Lower leg skin (tissue), 3 donors: ENCODE measurements around the gene ATF6.

Source experiments
- POLR2A ChIP-seq, 2 donors: fragments of 450-650 bp; IDR thresholded peaks; one replicate each; pipeline ENCODE4 v1.6.1; 2016 to 2017; ENCODE audit warnings: antibody characterized with exemption in 2 of 2, mild to moderate bottlenecking in 1 of 2, moderate library complexity in 1 of 2
- TF ChIP-seq, protein P1 (sequence below), 3 donors: fragments of 450-650 bp; IDR thresholded peaks; one replicate each; pipeline ENCODE4 v1.5.1; 2016; ENCODE audit warnings: antibody characterized with exemption in 3 of 3, mild to moderate bottlenecking in 3 of 3, moderate library complexity in 2 of 3

DNA sequence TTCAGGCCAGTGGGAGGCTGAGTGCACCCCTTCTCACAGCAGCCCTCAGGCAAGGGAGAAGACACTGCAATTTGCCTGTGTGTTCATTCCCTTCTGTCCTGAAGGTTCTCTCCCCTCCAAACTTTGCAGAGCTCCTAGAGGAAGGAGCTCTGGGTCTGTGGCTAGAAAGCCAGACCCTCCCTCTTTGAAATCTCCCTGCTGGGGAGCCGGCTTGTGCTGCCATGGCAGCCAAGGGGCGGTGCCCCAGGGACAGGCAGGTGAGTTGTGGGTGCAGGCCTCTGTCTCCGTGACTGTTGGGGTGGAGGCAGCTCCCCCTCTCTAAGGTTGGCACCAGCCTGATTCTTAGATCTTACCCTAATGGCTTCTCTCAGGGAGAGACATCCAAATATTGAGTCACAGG lies 204.5 kb downstream of the ATF6 start:
- TF ChIP-seq, protein P1, sequence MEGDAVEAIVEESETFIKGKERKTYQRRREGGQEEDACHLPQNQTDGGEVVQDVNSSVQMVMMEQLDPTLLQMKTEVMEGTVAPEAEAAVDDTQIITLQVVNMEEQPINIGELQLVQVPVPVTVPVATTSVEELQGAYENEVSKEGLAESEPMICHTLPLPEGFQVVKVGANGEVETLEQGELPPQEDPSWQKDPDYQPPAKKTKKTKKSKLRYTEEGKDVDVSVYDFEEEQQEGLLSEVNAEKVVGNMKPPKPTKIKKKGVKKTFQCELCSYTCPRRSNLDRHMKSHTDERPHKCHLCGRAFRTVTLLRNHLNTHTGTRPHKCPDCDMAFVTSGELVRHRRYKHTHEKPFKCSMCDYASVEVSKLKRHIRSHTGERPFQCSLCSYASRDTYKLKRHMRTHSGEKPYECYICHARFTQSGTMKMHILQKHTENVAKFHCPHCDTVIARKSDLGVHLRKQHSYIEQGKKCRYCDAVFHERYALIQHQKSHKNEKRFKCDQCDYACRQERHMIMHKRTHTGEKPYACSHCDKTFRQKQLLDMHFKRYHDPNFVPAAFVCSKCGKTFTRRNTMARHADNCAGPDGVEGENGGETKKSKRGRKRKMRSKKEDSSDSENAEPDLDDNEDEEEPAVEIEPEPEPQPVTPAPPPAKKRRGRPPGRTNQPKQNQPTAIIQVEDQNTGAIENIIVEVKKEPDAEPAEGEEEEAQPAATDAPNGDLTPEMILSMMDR (IDR thresholded peaks at IDR 0.05), result no peak
- no peak for TF ChIP-seq POLR2A (IDR thresholded peaks at IDR 0.05)
